Uterus (tissue), 4 donors: ENCODE results near the gene OBSCN. TPM values are rescaled to one million over a fixed set of nuclear protein-coding genes. Genes with fewer than 3 reads are reported as not detected.

Experiments used
- DNase-seq, 2 donors: peaks; one replicate each; pipeline ENCODE4 v3.0.0-alpha.2; 2019 to 2020
- H3K27ac ChIP-seq, 2 donors: fragments of 200-600 bp; sonication (generic); 1 replicate in 1 of 2; 2 replicates in 1 of 2; pipeline ENCODE4 v1.5.1; 2016 to 2018
- H3K27me3 ChIP-seq, 2 donors: fragments of 200-600 bp; sonication (generic); one replicate each; pipeline ENCODE4 v1.5.1; 2018 to 2019; ENCODE audit warnings: control low read depth in 1 of 2
- H3K36me3 ChIP-seq, 2 donors: fragments of 200-600 bp; sonication (generic); one replicate each; pipeline ENCODE4 v1.5.1; 2019; ENCODE audit warnings: control low read depth in 1 of 2
- H3K4me1 ChIP-seq, 2 donors: fragments of 200-600 bp; sonication (generic); one replicate each; pipeline ENCODE4 v1.5.1; 2018 to 2019; ENCODE audit warnings: control low read depth in 1 of 2
- H3K4me3 ChIP-seq, 2 donors: fragments of 200-600 bp; sonication (generic); 1 replicate in 1 of 2; 2 replicates in 1 of 2; pipeline ENCODE4 v1.5.1; 2018 to 2019; ENCODE audit warnings: mild to moderate bottlenecking in 1 of 2
- H3K9me3 ChIP-seq, 2 donors: fragments of 200-600 bp; sonication (generic); one replicate each; pipeline ENCODE4 v1.5.1; 2019; ENCODE audit warnings: control low read depth in 1 of 2
- CTCF ChIP-seq, 4 experiments: fragments of 200-600 bp in 2 of 4; fragments of 450-650 bp in 2 of 4; sonication (generic) in 2 of 4; IDR thresholded peaks; one replicate each; pipeline ENCODE4 v1.5.1; 2016 to 2019; ENCODE audit warnings: antibody characterized with exemption in 4 of 4, mild to moderate bottlenecking in 2 of 4, moderate library complexity in 1 of 4
- POLR2A ChIP-seq, 2 donors: fragments of 450-650 bp; IDR thresholded peaks; one replicate each; pipeline ENCODE4 v1.6.1; 2016; ENCODE audit warnings: antibody characterized with exemption in 2 of 2, mild to moderate bottlenecking in 1 of 2, moderate library complexity in 1 of 2
- intact Hi-C: fragments of 100-400 bp; cut with DNase I; formaldehyde crosslinking; loops from one replicate; pipeline ENCODE4 v1.15.1; 2023; ENCODE audit warnings: low total_unique reads
- total RNA-seq, 4 donors: library from RNA; depleted of rRNA in 3 of 4; stranded (reverse); fragments of >200 nt in 3 of 4; gene quantifications; one replicate each; pipeline versions ENCODE4 v1.1.0 to v1.2.4, GENCODE V29; 2014 to 2023
- donor health status: DM: yes; HTN: yes; CAD: no.

Gene OBSCN
- total RNA-seq, 4 donors from 2014 or later, result 5.9 to 53.2 (median 22.4) TPM

GRCh38 chr1:228298471-228298870, 90.6 kb downstream of the OBSCN start:
- Histone ChIP-seq H3K36me3 (no peaks in the 10 kb centered on the region), H3K27me3 (no peaks in the 10 kb centered on the region), H3K9me3 (peaks cover 0 to 11% of the 10 kb centered on the region in 2 donors), H3K4me3 (no peak overlapping the region), H3K27ac (no peak overlapping the region), H3K4me1 (no peaks in the 10 kb centered on the region)
- DNase-seq, result no peak
- intact Hi-C loops, result no loop called here
- TF ChIP-seq CTCF (IDR thresholded peaks at IDR 0.05) (no peak), POLR2A (IDR thresholded peaks at IDR 0.05) (no peak)

GRCh38 chr1:228299211-228299610, 91.4 kb downstream of the OBSCN start:
- Histone ChIP-seq H3K27ac (no peak overlapping the region), H3K9me3 (peaks cover 0 to 11% of the 10 kb centered on the region in 2 donors), H3K36me3 (no peaks in the 10 kb centered on the region), H3K27me3 (no peaks in the 10 kb centered on the region), H3K4me3 (no peak overlapping the region), H3K4me1 (no peaks in the 10 kb centered on the region)
- intact Hi-C loops, result no loop called here
- DNase-seq, result no peak
- no peak for TF ChIP-seq POLR2A (IDR thresholded peaks at IDR 0.05)
- no peak for TF ChIP-seq CTCF (IDR thresholded peaks at IDR 0.05)

- TF ChIP-seq CTCF (IDR thresholded peaks at IDR 0.05) (no peak), POLR2A (IDR thresholded peaks at IDR 0.05) (no peak)
- H3K4me3 ChIP-seq, result no peak overlapping the region
- no peak for DNase-seq
- intact Hi-C loops, result no loop called here
- H3K4me1 ChIP-seq, result no peaks in the 10 kb centered on the region
- H3K27ac ChIP-seq, result no peak overlapping the region
- peaks cover 0 to 11% of the 10 kb centered on the region in 2 donors for H3K9me3 ChIP-seq
- no peaks in the 10 kb centered on the region for H3K36me3 ChIP-seq
- no peaks in the 10 kb centered on the region for H3K27me3 ChIP-seq
Measured at GRCh38 chr1:228299901-228300300, 92.1 kb downstream of the OBSCN start.

- intact Hi-C loops, result no loop called here
- H3K27ac ChIP-seq, result no peak overlapping the region
- no peaks in the 10 kb centered on the region for H3K4me1 ChIP-seq
- no peak for DNase-seq
- TF ChIP-seq CTCF (IDR thresholded peaks at IDR 0.05) (no peak), POLR2A (IDR thresholded peaks at IDR 0.05) (no peak)
- H3K36me3 ChIP-seq, result no peaks in the 10 kb centered on the region
- H3K4me3 ChIP-seq, result no peak overlapping the region
- peaks cover 0 to 11% of the 10 kb centered on the region in 2 donors for H3K9me3 ChIP-seq
- no peaks in the 10 kb centered on the region for H3K27me3 ChIP-seq
Measured at GRCh38 chr1:228302086-228302485, 94.2 kb downstream of the OBSCN start.

GRCh38 chr1:228303596-228303995, 95.8 kb downstream of the OBSCN start:
- Histone ChIP-seq H3K36me3 (no peaks in the 10 kb centered on the region), H3K27me3 (no peaks in the 10 kb centered on the region), H3K4me3 (no peak overlapping the region), H3K9me3 (peaks cover 0 to 11% of the 10 kb centered on the region in 2 donors), H3K4me1 (no peaks in the 10 kb centered on the region), H3K27ac (no peak overlapping the region)
- TF ChIP-seq POLR2A (IDR thresholded peaks at IDR 0.05) (no peak), CTCF (IDR thresholded peaks at IDR 0.05) (no peak)
- intact Hi-C loops, result no loop called here
- peak in 1 of 2 donors; percentile 9 for DNase-seq
